Stomach (tissue), 9 donors: ENCODE data around the gene UCK2. TPM values are rescaled to one million over a fixed set of nuclear protein-coding genes. Genes with fewer than 3 reads are reported as not detected.

Source experiments
- DNase-seq, 2 donors: peaks; one replicate each; pipeline versions ENCODE4 v3.0.0 to v3.0.0-alpha.2; 2013 to 2019
- H3K27ac ChIP-seq, 5 donors: fragments of 200-600 bp in 4 of 5; sonication (generic) in 4 of 5; one replicate each; pipeline ENCODE4 v1.5.1; 2013 to 2019; ENCODE audit warnings: mild to moderate bottlenecking in 1 of 5, moderate library complexity in 1 of 5
- H3K27me3 ChIP-seq, 3 donors: fragments of 200-600 bp; sonication (generic); one replicate each; pipeline ENCODE4 v1.5.1; 2017 to 2019; ENCODE audit warnings: mixed run types in 1 of 3
- H3K36me3 ChIP-seq, 4 donors: fragments of 200-600 bp; sonication (generic); 1 replicate in 3 of 4; 2 replicates in 1 of 4; pipeline ENCODE4 v1.5.1; 2016 to 2019
- H3K4me1 ChIP-seq, 4 donors: fragments of 200-600 bp; sonication (generic); one replicate each; pipeline ENCODE4 v1.5.1; 2016 to 2019
- H3K4me3 ChIP-seq, 4 donors: fragments of 200-600 bp; sonication (generic) in 3 of 4; one replicate each; pipeline ENCODE4 v1.5.1; 2016 to 2019; ENCODE audit warnings: mild to moderate bottlenecking in 1 of 4
- H3K9me3 ChIP-seq, 4 donors: fragments of 200-600 bp; sonication (generic); one replicate each; pipeline ENCODE4 v1.5.1; 2016 to 2019
- CTCF ChIP-seq, 7 experiments: fragments of 450-650 bp in 4 of 7; fragments of 200-600 bp in 3 of 7; sonication (generic) in 3 of 7; IDR thresholded peaks; one replicate each; pipeline ENCODE4 v1.5.1; 2016 to 2019; ENCODE audit warnings: antibody characterized with exemption in 7 of 7, control low read depth in 2 of 7, mild to moderate bottlenecking in 1 of 7
- EP300 ChIP-seq: sonication (generic); formaldehyde crosslinking; IDR thresholded peaks from one replicate; pipeline ENCODE4 v1.6.1; 2017; ENCODE audit warnings: antibody characterized with exemption
- POLR2A ChIP-seq, 4 donors: fragments of 450-650 bp; IDR thresholded peaks; one replicate each; pipeline ENCODE4 v1.6.1; 2016; ENCODE audit warnings: antibody characterized with exemption in 4 of 4, control low read depth in 2 of 4, mild to moderate bottlenecking in 1 of 4, moderate library complexity in 1 of 4
- POLR2AphosphoS5 ChIP-seq, 3 donors: sonication (generic); formaldehyde crosslinking; IDR thresholded peaks; one replicate each; pipeline ENCODE4 v1.6.1; 2016; ENCODE audit warnings: antibody characterized with exemption in 3 of 3
- whole genome bisulfite sequencing, 5 donors: extraction: QIAGEN DNeasy Blood & Tissue Kit in 3 of 5; methylation state at CpG; one replicate each; pipeline versions ENCODE4 v1.1.5 to v1.1.7; 2013 to 2018; 5-methylcytosine and 5-hydroxymethylcytosine counted together
- intact Hi-C: fragments of 100-400 bp; cut with DNase I; formaldehyde crosslinking; loops from one replicate; pipeline ENCODE4 v1.15.1; 2023; ENCODE audit warnings: low total_unique reads
- polyA plus RNA-seq, 3 donors: library from polyadenylated mRNA; stranded (reverse); fragments of 200-250 nt; gene quantifications; one replicate each; pipeline ENCODE4 v1.2.3, GENCODE V29; 2013
- total RNA-seq, 5 donors: library from RNA; depleted of rRNA; stranded (reverse); fragments of >200 nt; gene quantifications; one replicate each; pipeline versions ENCODE4 v1.1.0 to v1.2.3, GENCODE V29; 2014 to 2016
- donor health status: healthy with polysubstance abuse.
- donor health status: Bipolar disorder and iron deficiency.
- donor health status: healthy.

The UCK2 gene
- total and polyA plus RNA-seq, 8 donors: 12.3 to 72.8 (median 30.3) TPM

GRCh38 chr1:165816157-165816556, 11.3 kb upstream of the UCK2 start:
- 51 to 72% (median 60%) methylated on average over 3 of the region's 3 CpGs for WGBS, 5 donors
- intact Hi-C loops: no loop called here
- TF ChIP-seq POLR2AphosphoS5 (IDR thresholded peaks at IDR 0.05): no peak

DNA sequence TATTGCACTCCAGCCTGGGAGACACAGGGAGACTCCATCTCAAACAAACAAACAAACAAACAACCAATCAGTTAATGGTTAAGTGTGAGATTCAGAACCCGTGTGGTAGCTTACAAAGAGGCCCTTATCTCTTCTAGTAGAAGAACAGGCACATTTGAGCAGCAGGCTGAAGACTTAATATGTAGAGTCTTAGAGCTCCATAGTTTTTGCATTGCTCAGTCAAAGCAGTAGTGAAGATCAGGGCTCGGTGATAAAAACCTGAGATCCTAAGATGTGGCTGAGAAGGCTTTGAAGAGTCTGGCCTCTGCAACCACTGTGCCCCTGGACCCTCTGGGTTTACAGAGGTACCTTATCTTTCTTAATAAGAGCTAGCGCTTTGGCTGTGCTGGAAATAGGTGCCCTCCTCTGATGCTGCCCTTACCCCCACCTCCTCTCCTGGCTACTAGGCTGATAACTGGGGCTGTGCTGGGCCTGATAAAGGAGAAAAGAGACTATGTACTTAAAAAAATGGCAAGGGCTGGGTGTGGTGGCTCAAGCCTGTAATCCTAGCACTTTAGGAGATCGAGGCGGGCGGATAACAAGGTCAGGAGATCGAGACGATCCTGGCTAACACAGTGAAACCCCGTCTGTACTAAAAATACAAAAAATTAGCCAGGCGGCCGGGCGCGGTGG, 10.5 kb upstream of the UCK2 start:
- TF ChIP-seq EP300 (no peak), CTCF (IDR thresholded peaks at IDR 0.05) (no peak), POLR2AphosphoS5 (IDR thresholded peaks at IDR 0.05) (no peak), POLR2A (IDR thresholded peaks at IDR 0.05) (no peak)
- Histone ChIP-seq H3K36me3 (no peaks in the 10 kb centered on the region), H3K9me3 (peaks cover 0 to 9% (median 2%) of the 10 kb centered on the region in 4 donors), H3K27ac (no peak overlapping the region), H3K27me3 (no peaks in the 10 kb centered on the region), H3K4me1 (no peaks in the 10 kb centered on the region), H3K4me3 (no peak overlapping the region)
- no peak for DNase-seq
- intact Hi-C loops: no loop called here
- 67 to 77% (median 71%) methylated on average over 13 of the region's 13 CpGs for WGBS, 5 donors

More at GRCh38 chr1:165816157-165816556, 11.3 kb upstream of the UCK2 start:
- Histone ChIP-seq H3K4me1 (no peaks in the 10 kb centered on the region), H3K27me3 (no peaks in the 10 kb centered on the region), H3K9me3 (peaks cover 0 to 9% (median 2%) of the 10 kb centered on the region in 4 donors), H3K4me3 (no peak overlapping the region), H3K36me3 (no peaks in the 10 kb centered on the region), H3K27ac (no peak overlapping the region)
- DNase-seq: no peak

DNA sequence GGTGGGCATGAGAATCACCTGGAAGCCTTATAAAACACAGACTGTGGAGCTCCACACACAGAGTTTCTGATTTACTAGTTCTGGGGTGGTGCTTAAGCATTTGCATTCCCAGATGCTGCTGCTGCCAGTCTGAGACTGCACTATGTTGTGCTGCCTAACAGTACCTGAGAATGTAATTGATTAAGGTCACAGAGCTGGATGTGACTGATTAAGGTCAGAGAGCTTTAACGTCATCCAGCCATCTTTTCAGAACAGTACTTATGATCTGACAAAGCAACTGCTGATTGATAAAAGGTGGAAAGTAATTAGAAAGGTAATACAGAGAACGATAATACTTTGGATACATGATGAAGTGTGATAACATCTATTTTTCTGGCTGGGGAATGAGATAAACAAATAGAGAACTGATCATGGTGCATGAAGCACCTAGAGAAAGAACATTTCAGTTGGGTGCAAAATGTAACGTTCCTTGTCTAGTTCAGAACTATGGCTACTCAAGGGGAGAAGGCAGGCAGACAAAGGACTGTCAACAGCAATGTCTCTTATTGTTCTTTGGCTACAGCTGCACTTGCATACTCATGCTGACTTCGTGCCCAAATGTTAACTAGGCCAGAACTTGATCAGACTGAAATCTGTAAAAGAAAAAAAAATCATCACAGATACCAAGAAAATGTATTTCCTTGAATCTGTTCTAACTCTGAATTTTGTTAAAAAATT, 3.7 kb upstream of the UCK2 start:
- H3K4me3 ChIP-seq: no peak overlapping the region
- WGBS, 5 donors: 56 to 68% (median 61%) methylated on average over 4 of the region's 4 CpGs
- no peaks in the 10 kb centered on the region for H3K36me3 ChIP-seq
- H3K4me1 ChIP-seq: peaks cover 6 to 13% (median 10%) of the 10 kb centered on the region in 4 donors
- no peak overlapping the region for H3K27ac ChIP-seq
- no peak for DNase-seq
- TF ChIP-seq CTCF (IDR thresholded peaks at IDR 0.05) (no peak), EP300 (no peak), POLR2AphosphoS5 (IDR thresholded peaks at IDR 0.05) (no peak), POLR2A (IDR thresholded peaks at IDR 0.05) (no peak)
- no peaks in the 10 kb centered on the region for H3K27me3 ChIP-seq
- H3K9me3 ChIP-seq: no peaks in the 10 kb centered on the region
- intact Hi-C loops: loop anchor here (10.0 kb wide), 1 partner anchor 59 kb away; the partner anchor contains the start of gene TMCO1

- WGBS, 5 donors: 69 to 85% (median 83%) methylated on average over 1 of the region's 1 CpG
- H3K4me3 ChIP-seq: no peak overlapping the region
- H3K4me1 ChIP-seq: peaks cover 8 to 18% (median 15%) of the 10 kb centered on the region in 4 donors
- H3K27ac ChIP-seq: no peak overlapping the region
- no peaks in the 10 kb centered on the region for H3K36me3 ChIP-seq
- TF ChIP-seq EP300 (no peak), POLR2AphosphoS5 (IDR thresholded peaks at IDR 0.05) (no peak), CTCF (IDR thresholded peaks at IDR 0.05) (no peak), POLR2A (IDR thresholded peaks at IDR 0.05) (no peak)
- no peak for DNase-seq
- H3K27me3 ChIP-seq: no peaks in the 10 kb centered on the region
- H3K9me3 ChIP-seq: no peaks in the 10 kb centered on the region
- intact Hi-C loops: loop anchor here (10.0 kb wide), 1 partner anchor 59 kb away; the partner anchor contains the start of gene TMCO1
Observed at GRCh38 chr1:165824269-165824643, 3.2 kb upstream of the UCK2 start.
